ENCODE results near the gene IFITM1. TPM values are rescaled to one million over a fixed set of nuclear protein-coding genes. Genes with fewer than 3 reads are reported as not detected.

Gene IFITM1
- total and polyA plus RNA-seq, 2 donors (not counting 1 experiment from before 2014, with no cell fraction given): 21.1 to 93.0 TPM

DNA sequence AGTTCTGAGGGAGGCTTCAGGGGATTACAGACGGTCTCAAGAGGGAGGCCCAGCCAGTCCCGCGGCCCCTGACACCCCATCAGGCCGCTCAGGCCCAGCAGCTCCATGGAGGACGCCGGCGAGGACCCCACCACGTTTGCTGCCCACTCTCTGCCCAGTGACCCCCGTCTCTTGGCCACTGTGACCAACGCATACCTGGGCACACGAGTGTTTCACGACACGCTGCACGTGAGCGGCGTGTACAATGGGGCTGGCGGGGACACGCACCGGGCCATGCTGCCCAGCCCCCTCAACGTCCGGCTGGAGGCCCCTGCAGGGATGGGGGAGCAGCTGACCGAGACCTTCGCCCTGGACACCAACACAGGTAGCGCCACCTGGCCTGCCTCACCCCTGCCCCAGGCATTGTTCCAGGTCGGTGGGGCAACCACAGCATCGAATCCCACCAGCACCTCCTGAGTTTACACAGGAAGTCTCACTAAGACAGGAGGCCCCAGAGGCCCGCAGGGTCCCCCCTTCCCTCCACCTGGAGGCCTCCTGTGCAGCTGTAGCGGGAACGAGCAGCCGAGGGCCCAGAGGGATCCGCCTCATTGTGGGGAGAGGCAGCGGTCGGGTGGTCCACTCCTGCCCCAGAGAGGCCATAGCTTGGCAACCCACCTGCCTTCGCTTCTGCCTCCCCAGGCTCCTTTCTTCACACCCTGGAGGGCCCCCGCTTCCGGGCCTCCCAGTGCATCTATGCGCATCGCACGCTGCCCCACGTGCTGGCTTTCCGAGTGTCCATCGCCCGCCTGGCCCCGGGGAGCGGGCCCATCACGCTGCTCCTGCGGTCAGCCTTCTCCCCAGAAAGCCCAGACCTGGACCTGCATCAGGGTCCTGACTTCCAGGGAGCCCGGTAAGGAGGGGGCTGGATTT, 23.9 kb upstream of the IFITM1 start:
- H3K27me3 ChIP-seq (ENCODE audit: control insufficient read depth, insufficient read depth, low read length): peaks cover 5% of the 10 kb centered on the region
- DNase-seq (ENCODE audit: low read depth in 2 of 2): no peak
- no peak overlapping the region for H2AFZ ChIP-seq (ENCODE audit: low read length)
- H4K20me1 ChIP-seq (ENCODE audit: control insufficient read depth, extremely low read depth, insufficient read depth, low read length): no peaks in the 10 kb centered on the region
- no peaks in the 10 kb centered on the region for H3K4me1 ChIP-seq (ENCODE audit: control insufficient read depth, extremely low read depth, insufficient read depth, low read length)
- peak overlapping the region in 2 of 4 experiments; percentile 34 to 42 for H3K4me3 ChIP-seq (replicated peaks in 1 of 4; ENCODE audit: control extremely low read depth in 1 of 4, insufficient read depth in 1 of 4, low read depth in 3 of 4, low read length in 4 of 4)
- no peak for TF ChIP-seq EZH2 (IDR thresholded peaks at IDR 0.05; ENCODE audit: low read length, missing control alignments)
- TF ChIP-seq, protein P1, sequence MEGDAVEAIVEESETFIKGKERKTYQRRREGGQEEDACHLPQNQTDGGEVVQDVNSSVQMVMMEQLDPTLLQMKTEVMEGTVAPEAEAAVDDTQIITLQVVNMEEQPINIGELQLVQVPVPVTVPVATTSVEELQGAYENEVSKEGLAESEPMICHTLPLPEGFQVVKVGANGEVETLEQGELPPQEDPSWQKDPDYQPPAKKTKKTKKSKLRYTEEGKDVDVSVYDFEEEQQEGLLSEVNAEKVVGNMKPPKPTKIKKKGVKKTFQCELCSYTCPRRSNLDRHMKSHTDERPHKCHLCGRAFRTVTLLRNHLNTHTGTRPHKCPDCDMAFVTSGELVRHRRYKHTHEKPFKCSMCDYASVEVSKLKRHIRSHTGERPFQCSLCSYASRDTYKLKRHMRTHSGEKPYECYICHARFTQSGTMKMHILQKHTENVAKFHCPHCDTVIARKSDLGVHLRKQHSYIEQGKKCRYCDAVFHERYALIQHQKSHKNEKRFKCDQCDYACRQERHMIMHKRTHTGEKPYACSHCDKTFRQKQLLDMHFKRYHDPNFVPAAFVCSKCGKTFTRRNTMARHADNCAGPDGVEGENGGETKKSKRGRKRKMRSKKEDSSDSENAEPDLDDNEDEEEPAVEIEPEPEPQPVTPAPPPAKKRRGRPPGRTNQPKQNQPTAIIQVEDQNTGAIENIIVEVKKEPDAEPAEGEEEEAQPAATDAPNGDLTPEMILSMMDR (conservative IDR thresholded peaks at IDR 0.05 in 1 of 2, IDR thresholded peaks at IDR 0.05 in 1 of 2; ENCODE audit: low read depth in 1 of 2, low read length in 2 of 2): no peak
- H3K9ac ChIP-seq (ENCODE audit: insufficient read depth, low read length): no peak overlapping the region
- H3K36me3 ChIP-seq (ENCODE audit: control insufficient read depth, insufficient read depth, low read length): no peaks in the 10 kb centered on the region
- H3K4me2 ChIP-seq (ENCODE audit: extremely low read depth, insufficient read depth, low read length): peak overlapping the region; percentile 35
- no peaks in the 10 kb centered on the region for H3K79me2 ChIP-seq (ENCODE audit: control insufficient read depth, insufficient read depth, low read length)
- no peaks in the 10 kb centered on the region for H3K9me3 ChIP-seq (ENCODE audit: control insufficient read depth, insufficient read depth, low read depth, low read length)
- no peak overlapping the region for H3K27ac ChIP-seq (ENCODE audit: insufficient read depth, low read length)

DNA sequence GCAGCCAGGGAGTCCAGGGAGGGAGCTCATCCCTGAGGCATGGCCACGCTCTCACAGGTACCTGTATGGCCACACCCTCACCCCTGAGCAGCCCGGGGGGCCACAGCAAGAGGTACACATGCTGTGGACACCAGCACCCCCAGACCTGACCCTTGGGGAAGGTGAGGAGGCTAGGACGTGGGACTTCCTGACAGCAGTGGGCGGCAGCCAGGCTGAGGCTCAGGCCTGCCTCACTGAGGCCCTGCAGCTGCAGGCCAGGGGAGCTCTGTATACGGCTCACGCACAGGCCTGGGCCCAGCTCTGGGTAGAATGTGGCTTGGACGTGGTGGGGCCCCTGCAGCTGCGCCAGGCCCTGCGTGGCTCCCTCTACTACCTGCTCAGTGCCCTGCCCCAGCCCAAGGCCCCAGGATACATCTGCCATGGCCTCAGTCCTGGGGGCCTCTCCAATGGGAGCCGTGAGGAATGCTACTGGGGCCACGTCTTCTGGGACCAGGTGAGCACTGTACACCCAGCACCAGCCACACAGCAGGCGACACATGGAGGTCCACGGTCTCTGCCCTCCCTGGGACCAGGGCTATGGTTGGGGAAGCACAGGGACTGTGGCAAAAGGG, 23.1 kb upstream of the IFITM1 start:
- Histone ChIP-seq H3K4me2 (ENCODE audit: extremely low read depth, insufficient read depth, low read length) (no peak overlapping the region), H3K27me3 (ENCODE audit: control insufficient read depth, insufficient read depth, low read length) (peaks cover 5% of the 10 kb centered on the region), H3K27ac (ENCODE audit: insufficient read depth, low read length) (no peak overlapping the region), H3K9ac (ENCODE audit: insufficient read depth, low read length) (no peak overlapping the region), H3K79me2 (ENCODE audit: control insufficient read depth, insufficient read depth, low read length) (no peaks in the 10 kb centered on the region), H4K20me1 (ENCODE audit: control insufficient read depth, extremely low read depth, insufficient read depth, low read length) (no peaks in the 10 kb centered on the region), H3K4me1 (ENCODE audit: control insufficient read depth, extremely low read depth, insufficient read depth, low read length) (no peaks in the 10 kb centered on the region), H3K4me3 (replicated peaks in 1 of 4; ENCODE audit: control extremely low read depth in 1 of 4, insufficient read depth in 1 of 4, low read depth in 3 of 4, low read length in 4 of 4) (no peak overlapping the region), H3K36me3 (ENCODE audit: control insufficient read depth, insufficient read depth, low read length) (no peaks in the 10 kb centered on the region), H2AFZ (ENCODE audit: low read length) (no peak overlapping the region), H3K9me3 (ENCODE audit: control insufficient read depth, insufficient read depth, low read depth, low read length) (no peaks in the 10 kb centered on the region)
- no peak for TF ChIP-seq EZH2 (IDR thresholded peaks at IDR 0.05; ENCODE audit: low read length, missing control alignments)
- TF ChIP-seq, protein P1 (conservative IDR thresholded peaks at IDR 0.05 in 1 of 2, IDR thresholded peaks at IDR 0.05 in 1 of 2; ENCODE audit: low read depth in 1 of 2, low read length in 2 of 2): no peak
- no peak for DNase-seq (ENCODE audit: low read depth in 2 of 2)

All from fibroblast of lung (primary cell).